WTC11 (cell line): Measurements from ENCODE around the gene MDN1.

Source experiments
- CREB1 ChIP-seq: sonication (generic); formaldehyde crosslinking; IDR thresholded peaks from 2 replicates; pipeline ENCODE4 v1.8.0; 2023; ENCODE audit warnings: mild to moderate bottlenecking, missing genetic modification reagents
- USF1 ChIP-seq: sonication (generic); formaldehyde crosslinking; IDR thresholded peaks from 2 replicates; pipeline ENCODE4 v1.8.0; 2022; ENCODE audit warnings: mild to moderate bottlenecking, missing genetic modification reagents
- TF ChIP-seq, protein P1 (sequence below): fragments of 250-450 bp; sonication (Bioruptor Pico); IDR thresholded peaks from 2 replicates; pipeline ENCODE4 v1.9.0; 2021; ENCODE audit warnings: mild to moderate bottlenecking

- TF ChIP-seq CREB1 (CRISPR knock-in tag) = no peak
- TF ChIP-seq USF1 = no peak
- TF ChIP-seq, protein P1, sequence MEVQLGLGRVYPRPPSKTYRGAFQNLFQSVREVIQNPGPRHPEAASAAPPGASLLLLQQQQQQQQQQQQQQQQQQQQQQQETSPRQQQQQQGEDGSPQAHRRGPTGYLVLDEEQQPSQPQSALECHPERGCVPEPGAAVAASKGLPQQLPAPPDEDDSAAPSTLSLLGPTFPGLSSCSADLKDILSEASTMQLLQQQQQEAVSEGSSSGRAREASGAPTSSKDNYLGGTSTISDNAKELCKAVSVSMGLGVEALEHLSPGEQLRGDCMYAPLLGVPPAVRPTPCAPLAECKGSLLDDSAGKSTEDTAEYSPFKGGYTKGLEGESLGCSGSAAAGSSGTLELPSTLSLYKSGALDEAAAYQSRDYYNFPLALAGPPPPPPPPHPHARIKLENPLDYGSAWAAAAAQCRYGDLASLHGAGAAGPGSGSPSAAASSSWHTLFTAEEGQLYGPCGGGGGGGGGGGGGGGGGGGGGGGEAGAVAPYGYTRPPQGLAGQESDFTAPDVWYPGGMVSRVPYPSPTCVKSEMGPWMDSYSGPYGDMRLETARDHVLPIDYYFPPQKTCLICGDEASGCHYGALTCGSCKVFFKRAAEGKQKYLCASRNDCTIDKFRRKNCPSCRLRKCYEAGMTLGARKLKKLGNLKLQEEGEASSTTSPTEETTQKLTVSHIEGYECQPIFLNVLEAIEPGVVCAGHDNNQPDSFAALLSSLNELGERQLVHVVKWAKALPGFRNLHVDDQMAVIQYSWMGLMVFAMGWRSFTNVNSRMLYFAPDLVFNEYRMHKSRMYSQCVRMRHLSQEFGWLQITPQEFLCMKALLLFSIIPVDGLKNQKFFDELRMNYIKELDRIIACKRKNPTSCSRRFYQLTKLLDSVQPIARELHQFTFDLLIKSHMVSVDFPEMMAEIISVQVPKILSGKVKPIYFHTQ = no peak
Observed at GRCh38 chr6:89866024-89866678, 46.6 kb upstream of the MDN1 start.
